AG09309 (cell line): ENCODE measurements around the gene ACTN1.

Source experiments
- DNase-seq: peaks from one replicate; pipeline ENCODE4 v3.0.0-alpha.2; 2010; ENCODE audit warnings: low read depth
- H3K4me3 ChIP-seq: 2 replicates; pipeline ENCODE4 v1.5.1; 2011; ENCODE audit warnings: mild to moderate bottlenecking, low read depth, low read length, moderate library complexity; ENCODE audit not compliant: control insufficient read depth
- TF ChIP-seq, protein P1 (sequence below): IDR thresholded peaks from 2 replicates; pipeline ENCODE4 v1.5.1; 2011; ENCODE audit warnings: mild to moderate bottlenecking, low read depth, low read length, inconsistent platforms; ENCODE audit not compliant: insufficient read depth, control insufficient read depth; ENCODE audit errors: missing control alignments

Gene ACTN1

DNA sequence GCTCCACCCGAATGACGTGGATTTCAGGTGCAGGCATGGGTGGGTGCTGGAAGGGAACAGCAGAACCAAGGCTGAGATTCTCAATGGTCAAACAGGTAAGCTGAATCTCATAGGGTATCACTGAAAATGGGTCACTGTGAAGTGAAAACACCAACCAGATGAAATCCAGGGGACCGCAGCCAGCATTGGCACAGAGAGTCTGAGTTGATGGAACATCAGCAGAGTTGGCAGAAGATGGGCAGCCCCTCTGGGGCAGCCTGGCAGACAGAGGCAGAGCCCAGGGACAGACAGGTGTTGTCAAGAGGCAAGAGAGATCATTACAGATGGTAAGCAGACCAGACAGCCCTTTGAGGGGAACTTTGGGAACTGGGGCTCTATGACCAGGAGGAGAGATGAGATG lies 48.0 kb downstream of the ACTN1 start:
- TF ChIP-seq, protein P1, sequence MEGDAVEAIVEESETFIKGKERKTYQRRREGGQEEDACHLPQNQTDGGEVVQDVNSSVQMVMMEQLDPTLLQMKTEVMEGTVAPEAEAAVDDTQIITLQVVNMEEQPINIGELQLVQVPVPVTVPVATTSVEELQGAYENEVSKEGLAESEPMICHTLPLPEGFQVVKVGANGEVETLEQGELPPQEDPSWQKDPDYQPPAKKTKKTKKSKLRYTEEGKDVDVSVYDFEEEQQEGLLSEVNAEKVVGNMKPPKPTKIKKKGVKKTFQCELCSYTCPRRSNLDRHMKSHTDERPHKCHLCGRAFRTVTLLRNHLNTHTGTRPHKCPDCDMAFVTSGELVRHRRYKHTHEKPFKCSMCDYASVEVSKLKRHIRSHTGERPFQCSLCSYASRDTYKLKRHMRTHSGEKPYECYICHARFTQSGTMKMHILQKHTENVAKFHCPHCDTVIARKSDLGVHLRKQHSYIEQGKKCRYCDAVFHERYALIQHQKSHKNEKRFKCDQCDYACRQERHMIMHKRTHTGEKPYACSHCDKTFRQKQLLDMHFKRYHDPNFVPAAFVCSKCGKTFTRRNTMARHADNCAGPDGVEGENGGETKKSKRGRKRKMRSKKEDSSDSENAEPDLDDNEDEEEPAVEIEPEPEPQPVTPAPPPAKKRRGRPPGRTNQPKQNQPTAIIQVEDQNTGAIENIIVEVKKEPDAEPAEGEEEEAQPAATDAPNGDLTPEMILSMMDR: no peak
- no peak for DNase-seq
- no peak overlapping the region for H3K4me3 ChIP-seq

GRCh38 chr14:68929623-68930307 lies 49.3 kb downstream of the ACTN1 start:
- DNase-seq: no peak
- TF ChIP-seq, protein P1: no peak
- no peak overlapping the region for H3K4me3 ChIP-seq

- H3K4me3 ChIP-seq: no peak overlapping the region
- DNase-seq: no peak
- TF ChIP-seq, protein P1: no peak
Observed at GRCh38 chr14:68928770-68929550, 50.1 kb downstream of the ACTN1 start.

GRCh38 chr14:68927956-68928675 lies 51.0 kb downstream of the ACTN1 start:
- H3K4me3 ChIP-seq: no peak overlapping the region
- no peak for DNase-seq
- TF ChIP-seq, protein P1: no peak

DNA sequence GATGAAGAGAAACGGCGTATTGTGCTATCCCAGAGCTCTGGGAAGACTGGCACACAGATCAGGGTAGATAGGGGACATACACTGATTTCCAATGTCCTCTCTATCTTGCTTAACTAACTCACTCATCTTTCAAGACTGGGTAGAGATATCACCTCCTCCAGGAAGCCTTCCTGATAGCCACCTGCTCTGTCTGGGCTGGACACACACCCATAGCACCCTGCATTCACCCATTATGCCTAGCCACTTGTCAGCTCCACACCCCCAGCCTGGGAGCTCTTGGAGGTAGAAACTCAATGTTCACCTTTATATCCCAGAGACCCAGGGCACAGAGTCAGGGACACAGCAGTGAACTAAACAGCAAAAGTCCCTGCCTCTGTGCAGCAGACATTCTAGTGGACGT lies 52.0 kb downstream of the ACTN1 start:
- DNase-seq: no peak
- H3K4me3 ChIP-seq: no peak overlapping the region
- TF ChIP-seq, protein P1: no peak

- TF ChIP-seq, protein P1: peak; percentile 56
- H3K4me3 ChIP-seq: no peak overlapping the region
- DNase-seq: no peak
Observed at GRCh38 chr14:68926236-68926635, 52.9 kb downstream of the ACTN1 start.
